OCI-LY3 (cell line): ENCODE data around the gene F5.

ENCODE experiments used
- H2AFZ ChIP-seq: fragments of 200-600, 300-600 bp; shearing (Covaris generic); 2 replicates; pipeline ENCODE4 v1.6.0; 2014; ENCODE audit warnings: antibody characterized with exemption, low read depth, low read length
- H3K27ac ChIP-seq: fragments of 200-600, 300-600 bp; sonication (generic); 2 replicates; pipeline ENCODE4 v1.5.1; 2014; ENCODE audit warnings: mild to moderate bottlenecking, low read length, moderate library complexity, mixed read lengths
- H3K27me3 ChIP-seq: fragments of 200-600, 300-600 bp; sonication (generic); 2 replicates; pipeline ENCODE4 v1.6.1; 2014; ENCODE audit warnings: low read depth, low read length, mixed read lengths
- H3K36me3 ChIP-seq: fragments of 200-600, 300-600 bp; sonication (generic); replicated peaks from 2 replicates; pipeline ENCODE3; 2014; ENCODE audit warnings: low read depth, low read length, mixed read lengths
- H3K4me1 ChIP-seq: fragments of 300-600, 200-600 bp; sonication (generic); 2 replicates; pipeline ENCODE4 v1.6.1; 2014; ENCODE audit warnings: low read length, mixed read lengths
- H3K4me2 ChIP-seq: fragments of 200-600, 300-600 bp; sonication (generic); 2 replicates; pipeline ENCODE4 v1.6.1; 2014; ENCODE audit warnings: low read length, mixed read lengths
- H3K4me3 ChIP-seq: fragments of 300-600, 200-600 bp; sonication (generic); 2 replicates; pipeline ENCODE4 v1.5.1; 2014; ENCODE audit warnings: antibody characterized with exemption, mild to moderate bottlenecking, low read length, moderate library complexity
- H3K79me2 ChIP-seq: fragments of 300-600, 200-600 bp; shearing (Covaris generic); 2 replicates; pipeline ENCODE4 v1.6.1; 2014; ENCODE audit warnings: mild to moderate bottlenecking, low read length, mixed read lengths
- H3K9ac ChIP-seq: fragments of 300-600, 200-600 bp; shearing (Covaris generic); 2 replicates; pipeline ENCODE4 v1.6.0; 2014; ENCODE audit warnings: mild to moderate bottlenecking, low read length, moderate library complexity
- H3K9me3 ChIP-seq: fragments of 200-600, 300-600 bp; shearing (Covaris generic); 2 replicates; pipeline ENCODE4 v1.6.1; 2014; ENCODE audit warnings: low read length, mixed read lengths; ENCODE audit not compliant: insufficient read depth
- H4K20me1 ChIP-seq: fragments of 200-600, 300-600 bp; sonication (generic); 2 replicates; pipeline ENCODE4 v1.6.1; 2016; ENCODE audit warnings: low read length, mixed read lengths; ENCODE audit not compliant: insufficient read depth
- CTCF ChIP-seq: fragments of 200-600, 300-600 bp; sonication (generic); IDR thresholded peaks from 2 replicates; pipeline ENCODE4 v1.5.1; 2014; ENCODE audit warnings: antibody characterized with exemption, low read length, low read depth
- EZH2phosphoT487 ChIP-seq: fragments of 200-600 bp; shearing (Covaris generic); IDR thresholded peaks from 2 replicates; pipeline ENCODE4 v1.6.1; 2018; ENCODE audit warnings: antibody characterized with exemption, mixed run types, low read depth

The F5 gene

GRCh38 chr1:169468982-169469381, 117.3 kb downstream of the F5 start:
- H3K9me3 ChIP-seq = no peaks in the 10 kb centered on the region
- H3K27me3 ChIP-seq = no peaks in the 10 kb centered on the region
- no peak overlapping the region for H3K4me2 ChIP-seq
- peaks cover 3% of the 10 kb centered on the region; the same call in 1 of the 2 replicates for H4K20me1 ChIP-seq
- no peak for TF ChIP-seq CTCF
- no peak for TF ChIP-seq EZH2phosphoT487
- H3K79me2 ChIP-seq = peaks cover 10% of the 10 kb centered on the region; the same call in 1 of the 2 replicates
- peaks cover 60% of the 10 kb centered on the region for H3K36me3 ChIP-seq
- no peak overlapping the region for H2AFZ ChIP-seq
- no peak overlapping the region for H3K9ac ChIP-seq
- H3K4me3 ChIP-seq = no peak overlapping the region
- no peaks in the 10 kb centered on the region for H3K4me1 ChIP-seq
- H3K27ac ChIP-seq = no peak overlapping the region

GRCh38 chr1:169466259-169467230, 119.7 kb downstream of the F5 start:
- TF ChIP-seq EZH2phosphoT487 = no peak
- TF ChIP-seq CTCF = peak; percentile 58
- no peak overlapping the region for H3K27ac ChIP-seq

GRCh38 chr1:169465281-169465680, 121.0 kb downstream of the F5 start:
- peaks cover 2% of the 10 kb centered on the region; the same call in 1 of the 2 replicates for H4K20me1 ChIP-seq
- no peak overlapping the region for H3K4me2 ChIP-seq
- H3K4me3 ChIP-seq = no peak overlapping the region
- H3K36me3 ChIP-seq = peaks cover 58% of the 10 kb centered on the region
- no peak for TF ChIP-seq EZH2phosphoT487
- TF ChIP-seq CTCF = no peak
- H2AFZ ChIP-seq = no peak overlapping the region
- no peak overlapping the region for H3K27ac ChIP-seq
- H3K27me3 ChIP-seq = no peaks in the 10 kb centered on the region
- no peak overlapping the region for H3K9ac ChIP-seq
- H3K9me3 ChIP-seq = no peaks in the 10 kb centered on the region
- no peaks in the 10 kb centered on the region for H3K79me2 ChIP-seq
- peaks cover 21% of the 10 kb centered on the region for H3K4me1 ChIP-seq

More at GRCh38 chr1:169466259-169467230, 119.7 kb downstream of the F5 start:
- peaks cover 3% of the 10 kb centered on the region; the same call in 1 of the 2 replicates for H4K20me1 ChIP-seq
- H3K27me3 ChIP-seq = no peaks in the 10 kb centered on the region
- H3K4me3 ChIP-seq = no peak overlapping the region
- no peak overlapping the region for H3K4me2 ChIP-seq
- no peak overlapping the region for H2AFZ ChIP-seq
- H3K9me3 ChIP-seq = no peaks in the 10 kb centered on the region
- H3K36me3 ChIP-seq = peaks cover 54% of the 10 kb centered on the region
- peaks cover 11% of the 10 kb centered on the region for H3K4me1 ChIP-seq
- H3K79me2 ChIP-seq = no peaks in the 10 kb centered on the region
- H3K9ac ChIP-seq = no peak overlapping the region
